Thoracic aorta (tissue), 2 donors: ENCODE data around the gene FBXO3. TPM values are rescaled to one million over a fixed set of nuclear protein-coding genes. Genes with fewer than 3 reads are reported as not detected.
"Not testable (repeated sequence)": the region's sequence is repeated elsewhere in the genome, so short reads cannot be mapped to it uniquely, and the experiment has no call there.

Experiments used
- ATAC-seq: fragments of 150-250 bp; one replicate; pipeline ENCODE4 v1.8.0; 2017; ENCODE audit warnings: low read depth; ENCODE audit not compliant: insufficient number of reproducible peaks, low FRiP score
- DNase-seq: peaks from one replicate; pipeline ENCODE4 v3.0.0-alpha.2; 2020; ENCODE audit warnings: low spot score
- H3K27ac ChIP-seq, 2 donors: fragments of 200-600 bp; sonication (generic); 1 replicate in 1 of 2; 2 replicates in 1 of 2; pipeline ENCODE4 v1.5.1; 2016; ENCODE audit warnings: mild to moderate bottlenecking in 2 of 2, moderate library complexity in 2 of 2
- H3K27me3 ChIP-seq: fragments of 200-600 bp; sonication (generic); replicated peaks from 2 replicates; pipeline ENCODE4 v1.6.0; 2016; ENCODE audit warnings: mild to moderate bottlenecking; ENCODE audit not compliant: insufficient read depth
- H3K36me3 ChIP-seq: fragments of 200-600 bp; sonication (generic); one replicate; pipeline ENCODE4 v1.5.1; 2016
- H3K4me1 ChIP-seq, 2 donors: fragments of 200-600 bp; sonication (generic); 1 replicate in 1 of 2; 2 replicates in 1 of 2; pipeline versions ENCODE4 v1.5.1 to v1.6.0; 2016; ENCODE audit warnings: low read depth in 2 of 2, mild to moderate bottlenecking in 1 of 2; ENCODE audit not compliant: control insufficient read depth in 1 of 2
- H3K4me3 ChIP-seq: fragments of 200-600 bp; sonication (generic); 2 replicates; pipeline ENCODE4 v1.5.1; 2016; ENCODE audit warnings: mild to moderate bottlenecking
- H3K9me3 ChIP-seq: fragments of 200-600 bp; sonication (generic); 2 replicates; pipeline ENCODE4 v1.5.1; 2016
- CTCF ChIP-seq: fragments of 200-600 bp; sonication (generic); IDR thresholded peaks from one replicate; pipeline ENCODE4 v1.5.1; 2019; ENCODE audit warnings: antibody characterized with exemption
- total RNA-seq, 2 donors: library from RNA; depleted of rRNA; stranded (reverse); fragments of >200 nt; gene quantifications; one replicate each; pipeline versions ENCODE4 v1.1.0 to v1.2.3, GENCODE V29; 2016

FBXO3 gene
- total RNA-seq, 2 donors from 2014 or later = 35.1 to 73.8 TPM

DNA sequence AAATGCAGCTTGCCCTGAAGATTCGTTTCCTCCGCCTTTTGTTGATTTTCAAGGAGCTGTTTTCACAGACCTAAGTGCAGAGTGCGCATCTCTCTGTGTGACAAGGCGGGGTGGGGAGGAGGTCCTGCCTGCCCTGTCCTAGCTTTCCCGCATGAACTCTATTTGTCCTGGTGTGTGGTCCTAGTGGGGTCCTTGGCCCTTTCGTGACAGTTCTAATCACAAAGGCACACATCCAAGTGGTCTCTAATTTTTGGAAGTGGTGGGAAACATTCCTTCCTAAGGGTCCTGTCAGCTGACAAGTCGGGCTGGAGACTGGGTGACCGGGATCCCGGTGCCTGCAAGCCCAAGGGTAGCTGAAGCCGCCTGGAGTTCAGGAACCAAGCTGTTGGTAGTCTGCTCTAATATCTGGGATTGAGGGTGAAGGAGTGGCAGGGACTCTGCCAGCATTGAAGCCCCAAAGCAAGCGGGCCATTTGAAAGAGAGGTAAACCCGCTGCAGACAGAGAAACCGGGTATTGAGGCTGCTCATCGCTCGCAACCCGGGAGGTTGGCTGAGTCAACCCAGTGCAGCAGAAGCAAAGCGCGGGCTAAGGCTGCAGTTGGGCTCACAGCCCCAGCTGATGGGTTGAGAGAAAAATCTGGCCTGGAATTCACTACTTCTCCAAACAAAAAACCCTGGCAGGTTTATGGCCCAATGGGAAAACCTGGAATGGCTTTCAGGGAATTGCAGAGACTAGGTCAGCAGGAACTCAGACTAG is 28.1 kb upstream of the FBXO3 start:
- TF ChIP-seq CTCF = no peak
- Histone ChIP-seq H3K27ac (no peak overlapping the region), H3K36me3 (no peaks in the 10 kb centered on the region), H3K4me3 (peak overlapping the region; percentile 46), H3K4me1 (peaks cover 3 to 7% of the 10 kb centered on the region in 2 donors), H3K9me3 (no peaks in the 10 kb centered on the region), H3K27me3 (peaks cover 4% of the 10 kb centered on the region)
- DNase-seq (no peak), ATAC-seq (peak; percentile 46)

DNA sequence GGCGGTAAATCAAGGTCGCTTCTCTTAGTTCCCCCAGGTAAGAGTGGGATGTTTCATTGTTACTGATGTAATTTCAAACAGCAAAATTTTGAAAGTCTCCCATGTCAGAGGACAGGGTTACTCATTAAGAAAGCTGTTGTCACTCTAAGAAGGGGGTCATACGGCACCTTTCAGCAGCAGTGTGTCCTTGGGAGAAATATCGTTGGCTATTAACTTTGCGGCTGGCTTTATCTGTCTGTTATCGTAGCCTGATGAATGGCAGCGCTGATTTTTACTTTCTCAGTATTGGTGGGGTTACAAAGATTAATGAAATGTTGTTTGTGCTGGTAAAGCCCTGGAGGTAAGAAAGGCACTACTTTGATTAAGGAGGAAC is 27.5 kb upstream of the FBXO3 start:
- Histone ChIP-seq H3K27me3 (peaks cover 4% of the 10 kb centered on the region), H3K9me3 (no peaks in the 10 kb centered on the region), H3K36me3 (no peaks in the 10 kb centered on the region), H3K27ac (no peak overlapping the region), H3K4me1 (peaks cover 3 to 7% of the 10 kb centered on the region in 2 donors), H3K4me3 (no peak overlapping the region)
- ATAC-seq (no peak), DNase-seq (no peak)
- no peak for TF ChIP-seq CTCF

DNA sequence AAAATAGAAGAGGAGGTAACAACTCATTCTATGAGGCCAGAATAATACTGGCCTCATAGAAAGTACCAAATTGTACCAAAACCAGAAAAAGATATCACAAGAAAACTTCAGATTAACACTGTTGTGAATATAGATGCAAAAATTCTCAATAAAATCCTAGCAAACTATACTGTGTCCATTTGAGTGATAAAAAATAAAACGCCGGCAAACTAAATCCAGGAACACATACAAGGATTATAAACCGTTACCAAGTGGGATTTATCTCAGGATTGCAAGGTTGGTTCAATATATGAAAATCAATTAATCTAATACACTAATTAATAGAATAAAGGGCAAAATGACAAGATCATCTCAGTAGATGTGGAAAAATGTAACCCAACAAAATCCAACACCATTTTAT is 23.6 kb upstream of the FBXO3 start:
- peaks cover 3 to 7% of the 10 kb centered on the region in 2 donors for H3K4me1 ChIP-seq
- DNase-seq = no peak
- H3K27me3 ChIP-seq = peaks cover 4% of the 10 kb centered on the region
- TF ChIP-seq CTCF = no peak
- H3K4me3 ChIP-seq = no peak overlapping the region
- peaks cover 7% of the 10 kb centered on the region for H3K9me3 ChIP-seq
- no peak for ATAC-seq
- H3K27ac ChIP-seq = no peak overlapping the region
- no peaks in the 10 kb centered on the region for H3K36me3 ChIP-seq

DNA sequence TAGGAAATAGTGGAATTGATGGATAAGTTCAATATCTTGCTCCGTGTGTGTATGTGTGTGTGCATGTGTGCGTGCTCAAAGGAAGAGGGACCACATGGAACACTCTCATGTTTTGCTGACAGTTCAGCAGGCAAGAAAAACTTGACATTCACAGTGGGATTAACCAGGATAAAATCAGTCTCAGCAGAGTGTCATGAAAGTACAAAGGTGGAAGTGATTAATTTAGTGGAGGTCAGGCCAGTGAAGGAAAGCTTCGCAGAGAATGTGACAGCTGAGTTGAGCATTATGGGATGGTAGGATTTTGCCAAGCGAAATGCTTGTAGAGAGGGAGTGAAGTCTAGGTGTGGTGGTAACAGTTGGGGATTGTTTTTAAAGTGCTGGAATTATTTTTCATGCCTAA is 15.7 kb upstream of the FBXO3 start:
- no peak for ATAC-seq

DNA sequence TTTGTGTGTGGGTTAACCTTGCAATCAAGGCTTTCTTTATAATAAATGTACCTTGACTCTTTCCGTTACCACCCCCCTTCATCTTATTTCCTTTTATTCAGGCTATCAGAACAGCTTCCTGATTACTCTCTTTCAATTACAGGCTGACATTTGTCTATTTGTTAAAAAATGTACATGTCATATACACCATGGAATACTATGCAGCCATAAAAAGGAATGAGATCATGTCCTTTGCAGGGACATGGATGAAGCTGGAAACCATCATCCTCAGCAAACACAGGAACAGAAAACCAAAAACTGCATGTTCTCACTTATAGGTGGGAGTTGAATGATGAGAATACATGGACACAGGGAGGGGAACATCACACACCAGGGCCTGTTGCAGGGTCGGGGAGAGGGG is 13.8 kb upstream of the FBXO3 start:
- not testable (repeated sequence) for H3K4me1 ChIP-seq, H3K36me3 ChIP-seq, H3K27ac ChIP-seq, H3K27me3 ChIP-seq, DNase-seq, H3K9me3 ChIP-seq, ATAC-seq, H3K4me3 ChIP-seq

More for the DNA sequence above, 15.7 kb upstream of the FBXO3 start:
- H3K27ac ChIP-seq = no peak overlapping the region
- H3K4me3 ChIP-seq = no peak overlapping the region
- no peaks in the 10 kb centered on the region for H3K4me1 ChIP-seq
- H3K9me3 ChIP-seq = peaks cover 4% of the 10 kb centered on the region
- no peaks in the 10 kb centered on the region for H3K36me3 ChIP-seq
- TF ChIP-seq CTCF = no peak
- H3K27me3 ChIP-seq = no peaks in the 10 kb centered on the region
- DNase-seq = no peak

GRCh38 chr11:33787076-33787475 is 12.8 kb upstream of the FBXO3 start:
- H3K4me3 ChIP-seq = no peak overlapping the region
- H3K9me3 ChIP-seq = no peaks in the 10 kb centered on the region
- no peaks in the 10 kb centered on the region for H3K27me3 ChIP-seq
- TF ChIP-seq CTCF = no peak
- no peak for ATAC-seq
- no peaks in the 10 kb centered on the region for H3K4me1 ChIP-seq
- H3K27ac ChIP-seq = no peak overlapping the region
- no peaks in the 10 kb centered on the region for H3K36me3 ChIP-seq
- no peak for DNase-seq
